Natural killer cell (primary cell): Measurements from ENCODE around the gene KRT15. TPM values are rescaled to one million over a fixed set of nuclear protein-coding genes. Genes with fewer than 3 reads are reported as not detected.

Experiments used
- ATAC-seq, 3 donors: fragments of 150-1000 bp in 2 of 3; fragments of 200-7000 bp in 1 of 3; cut with Tn5 transposase; 1 replicate in 1 of 3; 2 replicates in 2 of 3; pipeline ENCODE4 v1.10.0; 2021; ENCODE audit warnings: mild to moderate bottlenecking in 2 of 3, moderate library complexity in 2 of 3
- DNase-seq, 2 donors: peaks; one replicate each; pipeline versions ENCODE4 v3.0.0 to v3.0.0-alpha.2; 2013 to 2021; ENCODE audit warnings: mixed read lengths in 1 of 2
- H3K27ac ChIP-seq: one replicate; pipeline ENCODE4 v1.5.1; 2013; ENCODE audit warnings: mild to moderate bottlenecking, low read length
- H3K27me3 ChIP-seq: one replicate; pipeline ENCODE4 v1.6.1; 2013; ENCODE audit warnings: low read length; ENCODE audit not compliant: control insufficient read depth, insufficient read depth
- H3K36me3 ChIP-seq: one replicate; pipeline ENCODE4 v1.6.1; 2013; ENCODE audit warnings: low read length; ENCODE audit not compliant: control insufficient read depth, insufficient read depth
- H3K4me1 ChIP-seq: one replicate; pipeline ENCODE4 v1.6.1; 2013; ENCODE audit warnings: low read length; ENCODE audit not compliant: control insufficient read depth, insufficient read depth
- H3K4me3 ChIP-seq: one replicate; pipeline ENCODE4 v1.5.1; 2013; ENCODE audit warnings: low read length
- H3K9me3 ChIP-seq: one replicate; pipeline ENCODE4 v1.6.1; 2013; ENCODE audit warnings: low read length; ENCODE audit not compliant: control insufficient read depth, insufficient read depth
- H3K27ac Mint-ChIP-seq, 2 donors: one replicate each; pipeline ENCODE4 v1.8.0; 2022; ENCODE audit warnings: mild to moderate bottlenecking in 2 of 2, mixed read lengths in 2 of 2, moderate library complexity in 1 of 2
- H3K27me3 Mint-ChIP-seq, 2 donors: one replicate each; pipeline ENCODE4 v1.8.0; 2022; ENCODE audit warnings: low read depth in 2 of 2, mixed read lengths in 2 of 2
- H3K36me3 Mint-ChIP-seq: one replicate; pipeline ENCODE4 v1.8.0; 2022; ENCODE audit warnings: mixed read lengths
- H3K4me1 Mint-ChIP-seq, 2 donors: one replicate each; pipeline ENCODE4 v1.8.0; 2022; ENCODE audit warnings: mixed read lengths in 2 of 2
- H3K4me3 Mint-ChIP-seq: one replicate; pipeline ENCODE4 v1.8.0; 2022; ENCODE audit warnings: mild to moderate bottlenecking, moderate library complexity, mixed read lengths
- H3K9me3 Mint-ChIP-seq, 2 donors: one replicate each; pipeline ENCODE4 v1.8.0; 2022; ENCODE audit warnings: mixed read lengths in 2 of 2
- CTCF ChIP-seq: fragments of 200-600 bp; IDR thresholded peaks from one replicate; pipeline ENCODE4 v1.8.0; 2022; ENCODE audit warnings: antibody characterized with exemption
- WGBS: methylation state at CpG from one replicate; pipeline ENCODE4 v1.1.7; 2013; ENCODE audit warnings: missing lambda C conversion rate; ENCODE audit not compliant: insufficient coverage; 5-methylcytosine and 5-hydroxymethylcytosine counted together
- intact Hi-C: fragments of 100-400 bp; cut with micrococcal nuclease; formaldehyde crosslinking; loops from one replicate; pipeline ENCODE4 v1.14.2; 2022
- total RNA-seq, 4 donors: library from RNA; stranded (reverse); fragments of 120-200 nt in 1 of 4; gene quantifications; one replicate each; pipeline versions ENCODE4 v1.2.3 to v1.2.4, GENCODE V29; 2013 to 2022

The KRT15 gene
- total RNA-seq, 3 donors from 2014 or later (not counting 1 experiment from before 2014, with no cell fraction given): not detected

GRCh38 chr17:41553176-41553575 is 34.5 kb upstream of the KRT15 start:
- no peak overlapping the region for H3K4me3 Mint-ChIP-seq
- no peak for TF ChIP-seq CTCF
- peak overlapping the region in 1 of 2 donors; percentile 48 for H3K27ac Mint-ChIP-seq
- H3K9me3 ChIP-seq: no peaks in the 10 kb centered on the region
- H3K27me3 ChIP-seq: peaks cover 3% of the 10 kb centered on the region
- H3K4me3 ChIP-seq: no peak overlapping the region
- H3K27ac ChIP-seq: no peak overlapping the region
- DNase-seq (no peak), ATAC-seq (no peak)
- H3K27me3 Mint-ChIP-seq: peaks cover 20 to 45% of the 10 kb centered on the region in 2 donors
- H3K4me1 Mint-ChIP-seq: peaks cover 9 to 14% of the 10 kb centered on the region in 2 donors
- intact Hi-C loops: no loop called here
- H3K36me3 Mint-ChIP-seq: no peaks in the 10 kb centered on the region
- peaks cover 16% of the 10 kb centered on the region for H3K4me1 ChIP-seq
- no peaks in the 10 kb centered on the region for H3K9me3 Mint-ChIP-seq
- 75% methylated on average over 4 of the region's 4 CpGs for WGBS
- no peaks in the 10 kb centered on the region for H3K36me3 ChIP-seq

- Histone ChIP-seq H3K27ac (no peak overlapping the region), H3K36me3 (no peaks in the 10 kb centered on the region), H3K4me3 (no peak overlapping the region), H3K4me1 (peaks cover 17% of the 10 kb centered on the region), H3K27me3 (peaks cover 3% of the 10 kb centered on the region), H3K9me3 (no peaks in the 10 kb centered on the region)
- Mint-ChIP-seq H3K4me3 (no peak overlapping the region), H3K9me3 (no peaks in the 10 kb centered on the region), H3K27ac (peak overlapping the region in 1 of 2 donors; percentile 48), H3K27me3 (peaks cover 21 to 38% of the 10 kb centered on the region in 2 donors), H3K4me1 (peaks cover 9 to 22% of the 10 kb centered on the region in 2 donors), H3K36me3 (no peaks in the 10 kb centered on the region)
- WGBS: 82% methylated on average over 5 of the region's 5 CpGs
- no peak for TF ChIP-seq CTCF
- no peak for ATAC-seq
- intact Hi-C loops: no loop called here
- no peak for DNase-seq
Measured at GRCh38 chr17:41552455-41552854, 33.8 kb upstream of the KRT15 start.

GRCh38 chr17:41551365-41551764 is 32.7 kb upstream of the KRT15 start:
- Histone ChIP-seq H3K36me3 (no peaks in the 10 kb centered on the region), H3K27ac (no peak overlapping the region), H3K9me3 (no peaks in the 10 kb centered on the region), H3K4me3 (no peak overlapping the region), H3K4me1 (peaks cover 17% of the 10 kb centered on the region), H3K27me3 (peaks cover 3% of the 10 kb centered on the region)
- Mint-ChIP-seq H3K4me1 (peaks cover 9 to 23% of the 10 kb centered on the region in 2 donors), H3K36me3 (no peaks in the 10 kb centered on the region), H3K9me3 (peaks cover 0 to 3% of the 10 kb centered on the region in 2 donors), H3K27me3 (peaks cover 22 to 33% of the 10 kb centered on the region in 2 donors), H3K27ac (no peak overlapping the region), H3K4me3 (no peak overlapping the region)
- DNase-seq (no peak), ATAC-seq (no peak)
- WGBS: 78% methylated on average over 3 of the region's 5 CpGs
- TF ChIP-seq CTCF: no peak
- intact Hi-C loops: no loop called here

GRCh38 chr17:41549596-41550039 is 30.9 kb upstream of the KRT15 start:
- Mint-ChIP-seq H3K9me3 (peaks cover 0 to 3% of the 10 kb centered on the region in 2 donors), H3K27ac (peak overlapping the region; percentile 58 to 65), H3K4me1 (peaks cover 9 to 23% of the 10 kb centered on the region in 2 donors), H3K27me3 (peaks cover 22 to 26% of the 10 kb centered on the region in 2 donors), H3K36me3 (no peaks in the 10 kb centered on the region), H3K4me3 (peak overlapping the region; percentile 69)
- H3K36me3 ChIP-seq: no peaks in the 10 kb centered on the region
- intact Hi-C loops: loop anchor here (1.0 to 5.0 kb wide), 3 partner anchors 99 to 642 kb away; no protein-coding TSS in a partner anchor
- no peak for TF ChIP-seq CTCF
- ATAC-seq (no peak), DNase-seq (no peak)
- no peaks in the 10 kb centered on the region for H3K9me3 ChIP-seq
- H3K27ac ChIP-seq: no peak overlapping the region
- WGBS: 84% methylated on average over 8 of the region's 8 CpGs
- H3K4me1 ChIP-seq: peaks cover 17% of the 10 kb centered on the region
- H3K4me3 ChIP-seq: no peak overlapping the region
- H3K27me3 ChIP-seq: no peaks in the 10 kb centered on the region
